ENCODE data around the gene IBTK. TPM values are rescaled to one million over a fixed set of nuclear protein-coding genes. Genes with fewer than 3 reads are reported as not detected.
A peak's percentile ranks its signal among the peaks of the same experiment; 100 is the strongest.
"Not testable (repeated sequence)": the region's sequence is repeated elsewhere in the genome, so short reads cannot be mapped to it uniquely, and the experiment has no call there.

Gene IBTK
- total and polyA plus RNA-seq, 2 experiments from 2014 or later = 17.3 to 60.3 TPM

DNA sequence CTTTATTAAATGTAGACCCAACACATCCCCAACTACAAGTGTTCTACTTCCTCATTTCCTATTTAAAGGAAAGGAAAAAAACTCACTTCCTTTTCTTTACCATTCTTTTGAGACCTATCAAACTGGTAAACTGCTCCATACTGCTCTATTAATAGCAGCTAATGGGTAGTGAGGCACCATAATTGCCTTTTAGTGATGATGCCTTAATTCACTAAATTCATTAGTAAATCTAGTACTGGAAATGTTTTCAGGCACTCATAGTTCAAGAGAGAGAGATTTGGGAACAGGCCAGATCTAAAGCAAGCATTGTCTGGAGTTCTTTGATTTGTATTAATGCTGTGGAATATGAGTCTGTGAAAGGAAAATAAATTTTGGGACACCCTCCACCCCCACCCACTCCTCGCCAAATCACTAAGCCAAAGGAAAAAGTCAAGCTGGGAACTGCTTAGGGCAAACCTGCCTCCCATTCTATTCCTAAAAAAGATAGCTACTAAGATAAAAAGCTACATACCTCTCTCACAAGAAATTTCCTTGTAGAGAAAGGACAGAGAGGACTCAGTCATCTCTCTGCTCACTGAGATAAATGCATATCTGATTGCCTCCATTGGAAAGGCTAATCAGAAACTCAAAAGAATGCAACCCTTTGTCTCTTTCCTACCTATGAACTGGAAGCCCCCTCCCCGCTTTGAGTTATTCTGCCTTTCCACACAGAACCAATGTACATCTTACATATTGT lies 13.6 kb upstream of the IBTK start:
- H2AFZ ChIP-seq = no peak overlapping the region
- H3K4me2 ChIP-seq = no peak overlapping the region
- no peaks in the 10 kb centered on the region for H3K9me3 ChIP-seq (ENCODE audit: low read depth)

GRCh38 chr6:82259389-82259788 lies 11.8 kb upstream of the IBTK start:
- Histone ChIP-seq H3K4me1 (ENCODE audit: insufficient read depth) (no peaks in the 10 kb centered on the region), H3K4me3 (no peak overlapping the region), H3K9me2 (replicated peaks; ENCODE audit: insufficient read depth) (no peaks in the 10 kb centered on the region), H3K36me3 (replicated peaks; ENCODE audit: insufficient read depth, low read depth) (no peaks in the 10 kb centered on the region), H3K79me2 (no peaks in the 10 kb centered on the region), H3K27ac (no peak overlapping the region), H4K20me1 (ENCODE audit: insufficient read depth, poor library complexity, severe bottlenecking) (no peaks in the 10 kb centered on the region), H3K27me3 (no peaks in the 10 kb centered on the region), H2AFZ (no peak overlapping the region), H3K4me2 (no peak overlapping the region), H3K9me3 (ENCODE audit: low read depth) (no peaks in the 10 kb centered on the region)
- WGBS (ENCODE audit: low lambda C conversion rate, missing lambda C conversion rate) = 90% methylated on average over 1 of the region's 1 CpG
- TF ChIP-seq EZH2phosphoT487 (IDR thresholded peaks at IDR 0.05; ENCODE audit: low read depth, severe bottlenecking, unreplicated experiment) = no peak
- TF ChIP-seq, protein P1, sequence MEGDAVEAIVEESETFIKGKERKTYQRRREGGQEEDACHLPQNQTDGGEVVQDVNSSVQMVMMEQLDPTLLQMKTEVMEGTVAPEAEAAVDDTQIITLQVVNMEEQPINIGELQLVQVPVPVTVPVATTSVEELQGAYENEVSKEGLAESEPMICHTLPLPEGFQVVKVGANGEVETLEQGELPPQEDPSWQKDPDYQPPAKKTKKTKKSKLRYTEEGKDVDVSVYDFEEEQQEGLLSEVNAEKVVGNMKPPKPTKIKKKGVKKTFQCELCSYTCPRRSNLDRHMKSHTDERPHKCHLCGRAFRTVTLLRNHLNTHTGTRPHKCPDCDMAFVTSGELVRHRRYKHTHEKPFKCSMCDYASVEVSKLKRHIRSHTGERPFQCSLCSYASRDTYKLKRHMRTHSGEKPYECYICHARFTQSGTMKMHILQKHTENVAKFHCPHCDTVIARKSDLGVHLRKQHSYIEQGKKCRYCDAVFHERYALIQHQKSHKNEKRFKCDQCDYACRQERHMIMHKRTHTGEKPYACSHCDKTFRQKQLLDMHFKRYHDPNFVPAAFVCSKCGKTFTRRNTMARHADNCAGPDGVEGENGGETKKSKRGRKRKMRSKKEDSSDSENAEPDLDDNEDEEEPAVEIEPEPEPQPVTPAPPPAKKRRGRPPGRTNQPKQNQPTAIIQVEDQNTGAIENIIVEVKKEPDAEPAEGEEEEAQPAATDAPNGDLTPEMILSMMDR (IDR thresholded peaks at IDR 0.05; ENCODE audit: poor library complexity) = no peak
- no peak for TF ChIP-seq EZH2 (IDR thresholded peaks at IDR 0.05; ENCODE audit: borderline replicate concordance)
- no peak for DNase-seq (ENCODE audit: low spot score)

More for the DNA sequence above, 13.6 kb upstream of the IBTK start:
- DNase-seq (ENCODE audit: low spot score) = no peak
- WGBS (ENCODE audit: low lambda C conversion rate, missing lambda C conversion rate) = 76% methylated on average over 2 of the region's 2 CpGs
- no peaks in the 10 kb centered on the region for H3K4me1 ChIP-seq (ENCODE audit: insufficient read depth)
- no peaks in the 10 kb centered on the region for H3K79me2 ChIP-seq
- H3K27me3 ChIP-seq = no peaks in the 10 kb centered on the region
- H3K9me2 ChIP-seq (replicated peaks; ENCODE audit: insufficient read depth) = no peaks in the 10 kb centered on the region
- H3K27ac ChIP-seq = peak overlapping the region; percentile 15
- H4K20me1 ChIP-seq (ENCODE audit: insufficient read depth, poor library complexity, severe bottlenecking) = no peaks in the 10 kb centered on the region
- H3K36me3 ChIP-seq (replicated peaks; ENCODE audit: insufficient read depth, low read depth) = no peaks in the 10 kb centered on the region
- TF ChIP-seq EZH2 (IDR thresholded peaks at IDR 0.05; ENCODE audit: borderline replicate concordance) = no peak
- TF ChIP-seq, protein P1 (IDR thresholded peaks at IDR 0.05; ENCODE audit: poor library complexity) = no peak
- no peak for TF ChIP-seq EZH2phosphoT487 (IDR thresholded peaks at IDR 0.05; ENCODE audit: low read depth, severe bottlenecking, unreplicated experiment)
- no peak overlapping the region for H3K4me3 ChIP-seq

DNA sequence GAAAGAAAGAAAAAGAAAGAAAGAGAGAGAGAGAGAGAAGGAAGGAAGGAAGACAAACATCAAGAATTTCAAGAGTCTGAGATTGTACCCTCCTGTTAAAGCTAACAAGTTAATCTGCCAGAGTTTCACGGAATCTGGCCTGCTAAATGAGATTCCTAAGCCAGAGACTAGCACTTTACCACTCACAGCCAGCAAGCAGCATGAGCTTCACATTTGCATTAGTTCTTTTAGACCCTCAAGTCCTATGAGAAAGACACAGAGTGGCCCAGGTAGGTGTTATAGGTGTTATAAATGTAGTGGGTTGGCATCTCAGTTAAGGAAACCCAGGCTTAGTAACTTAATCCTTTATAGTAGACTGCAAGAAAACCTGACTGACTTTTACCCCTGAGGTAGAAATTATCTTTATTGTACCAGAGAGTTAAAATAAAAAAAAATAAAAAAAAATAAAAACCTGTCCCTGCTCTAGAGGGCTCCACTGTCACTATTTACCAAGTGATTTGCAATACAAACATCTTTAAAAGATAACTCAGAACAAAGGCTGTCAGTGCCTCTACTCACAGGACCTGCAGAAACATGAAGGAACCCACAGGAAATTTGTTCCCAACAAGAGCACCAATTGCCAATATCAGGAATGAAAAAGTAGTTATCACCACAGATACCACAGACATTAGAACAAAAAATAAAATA lies 9.7 kb upstream of the IBTK start:
- H4K20me1 ChIP-seq (ENCODE audit: insufficient read depth, poor library complexity, severe bottlenecking) = no peaks in the 10 kb centered on the region
- H3K36me3 ChIP-seq (replicated peaks; ENCODE audit: insufficient read depth, low read depth) = no peaks in the 10 kb centered on the region
- no peaks in the 10 kb centered on the region for H3K9me3 ChIP-seq (ENCODE audit: low read depth)
- no peaks in the 10 kb centered on the region for H3K9me2 ChIP-seq (replicated peaks; ENCODE audit: insufficient read depth)
- no peaks in the 10 kb centered on the region for H3K79me2 ChIP-seq
- no peak overlapping the region for H3K27ac ChIP-seq
- no peaks in the 10 kb centered on the region for H3K4me1 ChIP-seq (ENCODE audit: insufficient read depth)
- H2AFZ ChIP-seq = no peak overlapping the region
- peak; percentile 14 for DNase-seq (ENCODE audit: low spot score)
- no peak overlapping the region for H3K4me3 ChIP-seq
- no peak overlapping the region for H3K4me2 ChIP-seq
- 22% methylated on average over 1 of the region's 1 CpG for WGBS (ENCODE audit: low lambda C conversion rate, missing lambda C conversion rate)
- H3K27me3 ChIP-seq = no peaks in the 10 kb centered on the region
- TF ChIP-seq, protein P1 (IDR thresholded peaks at IDR 0.05; ENCODE audit: poor library complexity) = peak; percentile 30
- no peak for TF ChIP-seq EZH2phosphoT487 (IDR thresholded peaks at IDR 0.05; ENCODE audit: low read depth, severe bottlenecking, unreplicated experiment)

GRCh38 chr6:82254722-82255121 lies 7.2 kb upstream of the IBTK start:
- not testable (repeated sequence) for H2AFZ ChIP-seq; DNase-seq (ENCODE audit: low spot score); H3K79me2 ChIP-seq; H4K20me1 ChIP-seq (ENCODE audit: insufficient read depth, poor library complexity, severe bottlenecking); H3K27me3 ChIP-seq; H3K27ac ChIP-seq; H3K9me2 ChIP-seq (replicated peaks; ENCODE audit: insufficient read depth); H3K36me3 ChIP-seq (replicated peaks; ENCODE audit: insufficient read depth, low read depth); H3K4me2 ChIP-seq; H3K9me3 ChIP-seq (ENCODE audit: low read depth); H3K4me1 ChIP-seq (ENCODE audit: insufficient read depth); H3K4me3 ChIP-seq
- 98% methylated on average over 5 of the region's 5 CpGs for WGBS (ENCODE audit: low lambda C conversion rate, missing lambda C conversion rate)
